ENCODE results near the gene FMN1. TPM values are rescaled to one million over a fixed set of nuclear protein-coding genes. Genes with fewer than 3 reads are reported as not detected.

The FMN1 gene
- total RNA-seq, 2 donors from 2014 or later: 26.9 to 27.5 TPM

- Histone ChIP-seq H3K4me1 (ENCODE audit: control insufficient read depth in 1 of 2, low read depth in 2 of 2) (peaks cover 0 to under 1% of the 10 kb centered on the region in 2 donors), H3K36me3 (no peaks in the 10 kb centered on the region), H3K4me3 (peak overlapping the region; percentile 56), H3K27me3 (replicated peaks; ENCODE audit: insufficient read depth) (no peaks in the 10 kb centered on the region), H3K27ac (peak overlapping the region in 1 of 2 donors; percentile 5), H3K9me3 (no peaks in the 10 kb centered on the region)
- TF ChIP-seq CTCF (IDR thresholded peaks at IDR 0.05): no peak
- ATAC-seq (ENCODE audit: insufficient number of reproducible peaks, low FRiP score, low read depth) (no peak), DNase-seq (ENCODE audit: low spot score) (no peak)
Observed at GRCh38 chr15:33154351-33155166, 40.0 kb downstream of the FMN1 start.

GRCh38 chr15:33153548-33153947 lies 41.0 kb downstream of the FMN1 start:
- peak overlapping the region in 1 of 2 donors; percentile 5 for H3K27ac ChIP-seq
- H3K4me3 ChIP-seq: peak overlapping the region; percentile 56
- ATAC-seq (ENCODE audit: insufficient number of reproducible peaks, low FRiP score, low read depth): no peak

GRCh38 chr15:33152502-33153109 lies 41.9 kb downstream of the FMN1 start:
- Histone ChIP-seq H3K4me3 (peak overlapping the region; percentile 56), H3K4me1 (ENCODE audit: control insufficient read depth in 1 of 2, low read depth in 2 of 2) (no peaks in the 10 kb centered on the region), H3K36me3 (no peaks in the 10 kb centered on the region), H3K9me3 (no peaks in the 10 kb centered on the region), H3K27me3 (replicated peaks; ENCODE audit: insufficient read depth) (no peaks in the 10 kb centered on the region), H3K27ac (peak overlapping the region in 1 of 2 donors; percentile 18)
- ATAC-seq (ENCODE audit: insufficient number of reproducible peaks, low FRiP score, low read depth) (no peak), DNase-seq (ENCODE audit: low spot score) (no peak)
- no peak for TF ChIP-seq CTCF (IDR thresholded peaks at IDR 0.05)

More at GRCh38 chr15:33153548-33153947, 41.0 kb downstream of the FMN1 start:
- TF ChIP-seq CTCF (IDR thresholded peaks at IDR 0.05): no peak
- H3K4me1 ChIP-seq (ENCODE audit: control insufficient read depth in 1 of 2, low read depth in 2 of 2): no peaks in the 10 kb centered on the region
- H3K9me3 ChIP-seq: no peaks in the 10 kb centered on the region
- no peaks in the 10 kb centered on the region for H3K36me3 ChIP-seq
- no peaks in the 10 kb centered on the region for H3K27me3 ChIP-seq (replicated peaks; ENCODE audit: insufficient read depth)
- no peak for DNase-seq (ENCODE audit: low spot score)

- no peak for TF ChIP-seq CTCF (IDR thresholded peaks at IDR 0.05)
- H3K9me3 ChIP-seq: no peaks in the 10 kb centered on the region
- H3K4me1 ChIP-seq (ENCODE audit: control insufficient read depth in 1 of 2, low read depth in 2 of 2): no peaks in the 10 kb centered on the region
- no peak for ATAC-seq (ENCODE audit: insufficient number of reproducible peaks, low FRiP score, low read depth)
- peak overlapping the region; percentile 47 for H3K4me3 ChIP-seq
- no peak for DNase-seq (ENCODE audit: low spot score)
- no peaks in the 10 kb centered on the region for H3K36me3 ChIP-seq
- H3K27ac ChIP-seq: no peak overlapping the region
- H3K27me3 ChIP-seq (replicated peaks; ENCODE audit: insufficient read depth): no peaks in the 10 kb centered on the region
Observed at GRCh38 chr15:33150971-33151370, 43.5 kb downstream of the FMN1 start.

- DNase-seq (ENCODE audit: low spot score): no peak
- no peaks in the 10 kb centered on the region for H3K27me3 ChIP-seq (replicated peaks; ENCODE audit: insufficient read depth)
- no peak for TF ChIP-seq CTCF (IDR thresholded peaks at IDR 0.05)
- ATAC-seq (ENCODE audit: insufficient number of reproducible peaks, low FRiP score, low read depth): no peak
- no peaks in the 10 kb centered on the region for H3K4me1 ChIP-seq (ENCODE audit: control insufficient read depth in 1 of 2, low read depth in 2 of 2)
- no peaks in the 10 kb centered on the region for H3K9me3 ChIP-seq
- H3K27ac ChIP-seq: no peak overlapping the region
- H3K4me3 ChIP-seq: peak overlapping the region; percentile 13
- no peaks in the 10 kb centered on the region for H3K36me3 ChIP-seq
Observed at GRCh38 chr15:33150431-33150941, 44.0 kb downstream of the FMN1 start.
